CD14-positive monocyte (primary cell): ENCODE measurements around the gene KATNIP. TPM values are rescaled to one million over a fixed set of nuclear protein-coding genes. Genes with fewer than 3 reads are reported as not detected.

Experiments
- DNase-seq, 3 donors: peaks; one replicate each; pipeline ENCODE4 v3.0.0-alpha.2; 2011 to 2022
- H2AFZ ChIP-seq: 2 replicates; pipeline ENCODE4 v1.6.0; 2012; ENCODE audit warnings: mild to moderate bottlenecking, low read depth, low read length, inconsistent platforms; ENCODE audit not compliant: insufficient read depth, poor library complexity, severe bottlenecking
- H3K27ac ChIP-seq, 2 donors: 1 replicate in 1 of 2; 2 replicates in 1 of 2; pipeline ENCODE4 v1.5.1; 2012 to 2013; ENCODE audit warnings: low read length in 2 of 2, control low read depth in 1 of 2, inconsistent platforms in 1 of 2, low read depth in 1 of 2, mild to moderate bottlenecking in 1 of 2
- H3K27me3 ChIP-seq, 2 donors: one replicate each; pipeline versions ENCODE4 v1.6.0 to v1.6.1; 2011 to 2013; ENCODE audit warnings: low read length in 2 of 2; ENCODE audit not compliant: control insufficient read depth in 2 of 2, insufficient read depth in 2 of 2
- H3K36me3 ChIP-seq, 2 donors: replicated peaks in 1 of 2; 1 replicate in 1 of 2; 2 replicates in 1 of 2; pipeline versions ENCODE4 v1.5.1 to v1.6.1; 2012 to 2013; ENCODE audit warnings: low read length in 2 of 2, control low read depth in 1 of 2, inconsistent platforms in 1 of 2, mild to moderate bottlenecking in 1 of 2; ENCODE audit not compliant: insufficient read depth in 2 of 2, control insufficient read depth in 1 of 2
- H3K4me1 ChIP-seq, 2 donors: 1 replicate in 1 of 2; 2 replicates in 1 of 2; pipeline versions ENCODE4 v1.5.1 to v1.6.1; 2012 to 2013; ENCODE audit warnings: low read length in 2 of 2, control low read depth in 1 of 2, inconsistent platforms in 1 of 2, mild to moderate bottlenecking in 1 of 2, moderate library complexity in 1 of 2; ENCODE audit not compliant: insufficient read depth in 2 of 2, control insufficient read depth in 1 of 2
- H3K4me2 ChIP-seq: replicated peaks from 2 replicates; pipeline ENCODE3; 2012; ENCODE audit warnings: low read length, moderate library complexity, mild to moderate bottlenecking; ENCODE audit not compliant: poor library complexity, severe bottlenecking; ENCODE audit errors: extremely low read depth
- H3K4me3 ChIP-seq, 3 experiments: fragments of 200-600 bp in 1 of 3; sonication (generic) in 1 of 3; replicated peaks in 1 of 3; 1 replicate in 2 of 3; 2 replicates in 1 of 3; pipeline ENCODE4 v1.5.1; 2011 to 2013; ENCODE audit warnings: low read length in 3 of 3, mild to moderate bottlenecking in 3 of 3, control low read depth in 2 of 3, low read depth in 2 of 3, inconsistent platforms in 1 of 3, moderate library complexity in 1 of 3
- H3K79me2 ChIP-seq: 2 replicates; pipeline ENCODE4 v1.6.0; 2012; ENCODE audit warnings: mild to moderate bottlenecking, control low read depth, inconsistent platforms, low read length, moderate library complexity; ENCODE audit not compliant: insufficient read depth
- H3K9ac ChIP-seq: 2 replicates; pipeline ENCODE4 v1.6.0; 2017; ENCODE audit warnings: low read length, mild to moderate bottlenecking; ENCODE audit not compliant: insufficient read depth, poor library complexity, severe bottlenecking
- H3K9me3 ChIP-seq, 2 donors: replicated peaks in 1 of 2; 1 replicate in 1 of 2; 2 replicates in 1 of 2; pipeline versions ENCODE4 v1.5.1 to v1.6.1; 2012 to 2013; ENCODE audit warnings: low read length in 2 of 2, control low read depth in 1 of 2; ENCODE audit not compliant: control insufficient read depth in 1 of 2, insufficient read depth in 1 of 2
- H4K20me1 ChIP-seq: 2 replicates; pipeline ENCODE4 v1.6.0; 2012; ENCODE audit warnings: mild to moderate bottlenecking, low read length, control low read depth, moderate library complexity; ENCODE audit not compliant: insufficient read depth
- H3K27ac Mint-ChIP-seq, 7 donors: one replicate each; pipeline ENCODE4 v1.8.0; 2020; ENCODE audit warnings: mild to moderate bottlenecking in 7 of 7, mixed read lengths in 7 of 7, moderate library complexity in 6 of 7, inconsistent platforms in 2 of 7
- H3K27me3 Mint-ChIP-seq, 3 donors: one replicate each; pipeline ENCODE4 v1.8.0; 2021 to 2022; ENCODE audit warnings: low read depth in 3 of 3, mild to moderate bottlenecking in 3 of 3, mixed read lengths in 3 of 3, moderate library complexity in 3 of 3, inconsistent platforms in 1 of 3
- H3K36me3 Mint-ChIP-seq, 2 donors: one replicate each; pipeline ENCODE4 v1.8.0; 2020; ENCODE audit warnings: mixed read lengths in 2 of 2, inconsistent platforms in 1 of 2, mild to moderate bottlenecking in 1 of 2
- H3K4me1 Mint-ChIP-seq: one replicate; pipeline ENCODE4 v1.8.0; 2020; ENCODE audit warnings: mild to moderate bottlenecking, mixed read lengths
- H3K4me3 Mint-ChIP-seq, 2 donors: one replicate each; pipeline ENCODE4 v1.8.0; 2020; ENCODE audit warnings: mild to moderate bottlenecking in 2 of 2, mixed read lengths in 2 of 2, moderate library complexity in 1 of 2
- H3K9me3 Mint-ChIP-seq, 7 donors: one replicate each; pipeline ENCODE4 v1.8.0; 2020 to 2022; ENCODE audit warnings: mixed read lengths in 7 of 7, mild to moderate bottlenecking in 6 of 7, moderate library complexity in 6 of 7, inconsistent platforms in 2 of 7
- WGBS: methylation state at CpG from one replicate; pipeline ENCODE4 v1.1.5; 2013; ENCODE audit warnings: missing lambda C conversion rate; ENCODE audit not compliant: insufficient coverage; 5-methylcytosine and 5-hydroxymethylcytosine counted together
- intact Hi-C, 2 donors: fragments of 100-400 bp; cut with micrococcal nuclease; formaldehyde crosslinking; loops; one replicate each; pipeline versions ENCODE4 v1.15.0 to v1.15.1; 2023
- polyA plus RNA-seq, 3 donors: library from polyadenylated mRNA; depleted of rRNA in 1 of 3; unstranded in 2 of 3; stranded (reverse) in 1 of 3; fragments of 300-500 nt in 2 of 3; fragments of >200 nt in 1 of 3; fragmentation: Illumina TruSeq in 2 of 3; gene quantifications; 1 replicate in 2 of 3; 2 replicates in 1 of 3; pipeline ENCODE4 v1.2.3, GENCODE V29; 2012 to 2021
- TF ChIP-seq, protein P1 (sequence below): fragments of 200-600 bp; IDR thresholded peaks from one replicate; pipeline ENCODE4 v1.8.0; 2022; ENCODE audit warnings: antibody characterized with exemption, mild to moderate bottlenecking

Gene KATNIP
- polyA plus RNA-seq, 3 donors, result 2.4 to 28.0 (median 5.0) TPM

DNA sequence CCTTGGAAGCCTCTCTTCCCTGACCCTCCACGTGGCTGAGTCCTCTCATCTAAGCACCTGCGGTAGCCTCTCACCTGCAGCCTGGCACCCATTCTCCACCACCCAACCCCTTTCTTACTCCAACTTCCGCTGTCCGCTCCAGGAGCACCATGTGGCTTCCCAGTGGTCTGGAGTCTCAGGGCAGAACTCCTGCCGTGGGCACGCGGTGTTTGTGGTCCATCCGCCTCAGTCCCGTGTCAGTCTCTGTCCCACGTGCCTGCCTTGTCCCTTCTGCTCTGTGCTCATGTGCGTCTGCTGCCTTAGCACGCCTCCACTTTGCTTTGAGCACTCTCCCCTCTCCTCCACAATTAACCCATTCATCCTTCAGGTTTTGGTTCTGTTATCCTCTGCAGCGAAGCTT is 49.7 kb downstream of the KATNIP start:
- Mint-ChIP-seq H3K9me3 (peaks cover 0 to 2% (median 0%) of the 10 kb centered on the region in 7 donors), H3K27me3 (peaks cover 0 to 3% (median 0%) of the 10 kb centered on the region in 3 donors), H3K4me3 (no peak overlapping the region), H3K27ac (no peak overlapping the region), H3K36me3 (peaks cover 10 to 17% of the 10 kb centered on the region in 2 donors), H3K4me1 (no peaks in the 10 kb centered on the region)
- Histone ChIP-seq H3K27ac (no peak overlapping the region), H4K20me1 (no peaks in the 10 kb centered on the region), H3K36me3 (peaks cover 0 to 4% of the 10 kb centered on the region in 2 donors), H3K9ac (no peak overlapping the region), H3K4me2 (no peak overlapping the region), H3K27me3 (no peaks in the 10 kb centered on the region), H3K9me3 (no peaks in the 10 kb centered on the region), H2AFZ (no peak overlapping the region), H3K79me2 (no peaks in the 10 kb centered on the region), H3K4me1 (no peaks in the 10 kb centered on the region), H3K4me3 (no peak overlapping the region)
- WGBS, result 94% methylated on average over 12 of the region's 13 CpGs
- intact Hi-C loops, result no loop called here
- no peak for DNase-seq
- TF ChIP-seq, protein P1, sequence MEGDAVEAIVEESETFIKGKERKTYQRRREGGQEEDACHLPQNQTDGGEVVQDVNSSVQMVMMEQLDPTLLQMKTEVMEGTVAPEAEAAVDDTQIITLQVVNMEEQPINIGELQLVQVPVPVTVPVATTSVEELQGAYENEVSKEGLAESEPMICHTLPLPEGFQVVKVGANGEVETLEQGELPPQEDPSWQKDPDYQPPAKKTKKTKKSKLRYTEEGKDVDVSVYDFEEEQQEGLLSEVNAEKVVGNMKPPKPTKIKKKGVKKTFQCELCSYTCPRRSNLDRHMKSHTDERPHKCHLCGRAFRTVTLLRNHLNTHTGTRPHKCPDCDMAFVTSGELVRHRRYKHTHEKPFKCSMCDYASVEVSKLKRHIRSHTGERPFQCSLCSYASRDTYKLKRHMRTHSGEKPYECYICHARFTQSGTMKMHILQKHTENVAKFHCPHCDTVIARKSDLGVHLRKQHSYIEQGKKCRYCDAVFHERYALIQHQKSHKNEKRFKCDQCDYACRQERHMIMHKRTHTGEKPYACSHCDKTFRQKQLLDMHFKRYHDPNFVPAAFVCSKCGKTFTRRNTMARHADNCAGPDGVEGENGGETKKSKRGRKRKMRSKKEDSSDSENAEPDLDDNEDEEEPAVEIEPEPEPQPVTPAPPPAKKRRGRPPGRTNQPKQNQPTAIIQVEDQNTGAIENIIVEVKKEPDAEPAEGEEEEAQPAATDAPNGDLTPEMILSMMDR, result no peak

Other genes starting within 250 kb of the KATNIP start
- gene IL4R, start 236.2 kb upstream of the KATNIP start, polyA plus RNA-seq, result 10 to 100 TPM; 25.1 to 80.4 (median 35.6) TPM
- gene IL21R, start 148.0 kb upstream of the KATNIP start, polyA plus RNA-seq, result 1 to 10 TPM; 1.0 to 1.7 (median 1.4) TPM
- gene GTF3C1, start 231 bp upstream of the KATNIP start, polyA plus RNA-seq, result 10 to 100 TPM in 2 of 3 donors, 1 to 10 TPM in 1; 7.0 to 22.0 (median 12.8) TPM